Testis (tissue), 2 donors: ENCODE results near the gene GFPT1.

Experiments used
- POLR2A ChIP-seq: fragments of 450-650 bp; IDR thresholded peaks from one replicate; pipeline ENCODE4 v1.6.1; 2017; ENCODE audit warnings: antibody characterized with exemption, mild to moderate bottlenecking, moderate library complexity
- TF ChIP-seq, protein P1 (sequence below), 3 experiments: fragments of 450-650 bp in 2 of 3; fragments of 200-600 bp in 1 of 3; sonication (generic) in 1 of 3; IDR thresholded peaks; one replicate each; pipeline ENCODE4 v1.5.1; 2016 to 2019; ENCODE audit warnings: antibody characterized with exemption in 3 of 3, mild to moderate bottlenecking in 2 of 3, moderate library complexity in 1 of 3

DNA sequence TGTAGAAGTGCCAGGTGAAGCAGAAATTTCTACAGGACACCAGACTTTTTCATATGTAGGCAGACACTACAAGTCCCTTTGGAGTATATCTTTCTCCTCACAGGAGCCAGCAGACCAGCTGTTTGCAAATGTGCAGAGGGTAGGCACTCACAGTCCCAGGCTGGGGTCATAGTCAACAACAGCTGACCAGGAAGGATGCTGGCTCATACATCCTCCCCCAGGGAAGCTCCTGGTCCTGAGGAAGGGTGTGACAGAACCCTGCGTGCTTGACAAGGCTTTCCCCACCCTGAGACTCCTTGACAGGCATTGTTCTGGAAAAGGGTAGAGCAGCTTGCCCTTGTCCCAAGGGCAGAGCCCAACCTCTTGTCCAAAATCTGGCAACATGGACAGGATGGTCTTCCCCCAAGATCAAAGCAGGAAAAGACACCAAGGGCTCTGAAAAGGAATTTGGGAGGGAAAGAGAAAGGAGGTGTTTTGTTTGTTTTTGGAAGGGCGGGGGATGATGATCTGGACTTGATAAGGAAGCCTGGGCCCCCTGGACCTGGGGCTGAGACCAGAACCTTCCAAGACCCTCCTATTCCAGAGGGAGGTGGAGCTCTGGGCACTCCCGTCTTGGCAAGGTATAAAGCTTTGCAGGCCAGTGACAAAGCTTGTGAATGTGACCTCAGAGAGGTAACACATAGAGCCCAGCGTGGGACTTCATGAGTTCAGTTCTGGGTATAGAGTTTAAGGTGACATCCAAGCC lies 87.1 kb downstream of the GFPT1 start:
- TF ChIP-seq, protein P1, sequence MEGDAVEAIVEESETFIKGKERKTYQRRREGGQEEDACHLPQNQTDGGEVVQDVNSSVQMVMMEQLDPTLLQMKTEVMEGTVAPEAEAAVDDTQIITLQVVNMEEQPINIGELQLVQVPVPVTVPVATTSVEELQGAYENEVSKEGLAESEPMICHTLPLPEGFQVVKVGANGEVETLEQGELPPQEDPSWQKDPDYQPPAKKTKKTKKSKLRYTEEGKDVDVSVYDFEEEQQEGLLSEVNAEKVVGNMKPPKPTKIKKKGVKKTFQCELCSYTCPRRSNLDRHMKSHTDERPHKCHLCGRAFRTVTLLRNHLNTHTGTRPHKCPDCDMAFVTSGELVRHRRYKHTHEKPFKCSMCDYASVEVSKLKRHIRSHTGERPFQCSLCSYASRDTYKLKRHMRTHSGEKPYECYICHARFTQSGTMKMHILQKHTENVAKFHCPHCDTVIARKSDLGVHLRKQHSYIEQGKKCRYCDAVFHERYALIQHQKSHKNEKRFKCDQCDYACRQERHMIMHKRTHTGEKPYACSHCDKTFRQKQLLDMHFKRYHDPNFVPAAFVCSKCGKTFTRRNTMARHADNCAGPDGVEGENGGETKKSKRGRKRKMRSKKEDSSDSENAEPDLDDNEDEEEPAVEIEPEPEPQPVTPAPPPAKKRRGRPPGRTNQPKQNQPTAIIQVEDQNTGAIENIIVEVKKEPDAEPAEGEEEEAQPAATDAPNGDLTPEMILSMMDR (IDR thresholded peaks at IDR 0.05) = no peak
- no peak for TF ChIP-seq POLR2A
